NCI-H187 (cell line): ENCODE data around the gene DENND5B.
"Not testable (repeated sequence)": the region's sequence is repeated elsewhere in the genome, so short reads cannot be mapped to it uniquely, and the experiment has no call there.

Experiments used
- DNase-seq, 2 experiments: peaks; one replicate each; lab custom pipeline; 2025; lab: John Stamatoyannopoulos, UW

The DENND5B gene

DNA sequence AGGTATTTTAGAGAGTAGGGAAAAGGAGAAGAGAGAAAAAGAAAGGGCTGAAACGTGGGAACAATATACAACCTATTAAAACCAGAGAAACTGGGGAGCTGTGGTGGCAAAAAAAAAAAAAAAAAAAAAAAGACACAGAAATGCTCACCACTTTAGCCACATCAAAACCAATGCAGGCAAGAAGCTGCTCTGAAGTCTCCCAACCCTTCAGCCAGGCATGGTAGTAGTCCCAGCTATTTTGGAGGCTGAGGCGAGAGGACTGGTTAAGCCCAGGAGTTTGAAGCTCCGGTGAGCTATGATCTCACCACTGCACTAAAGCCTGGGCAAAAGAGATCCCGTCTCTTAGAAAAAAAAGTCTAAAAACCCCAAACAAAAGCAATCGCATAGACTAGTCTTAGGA, 33.2 kb downstream of the DENND5B start:
- DNase-seq: no peak

GRCh38 chr12:31555466-31555865, 35.5 kb downstream of the DENND5B start:
- DNase-seq: not testable (repeated sequence)

DNA sequence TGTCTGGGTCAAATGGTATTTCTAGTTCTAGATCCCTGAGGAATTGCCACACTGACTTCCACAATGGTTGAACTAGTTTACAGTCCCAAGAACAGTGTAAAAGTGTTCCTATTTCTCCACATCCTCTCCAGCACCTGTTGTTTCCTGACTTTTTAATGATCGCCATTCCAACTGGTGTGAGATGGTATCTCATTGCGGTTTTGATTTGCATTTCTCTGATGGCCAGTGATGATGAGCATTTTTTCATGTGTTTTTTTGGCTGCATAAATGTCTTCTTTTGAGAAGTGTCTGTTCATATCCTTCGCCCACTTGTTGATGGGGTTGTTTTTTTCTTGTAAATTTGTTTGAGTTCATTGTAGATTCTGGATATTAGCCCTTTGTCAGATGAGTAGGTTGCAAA, 40.3 kb downstream of the DENND5B start:
- DNase-seq: not testable (repeated sequence)

DNA sequence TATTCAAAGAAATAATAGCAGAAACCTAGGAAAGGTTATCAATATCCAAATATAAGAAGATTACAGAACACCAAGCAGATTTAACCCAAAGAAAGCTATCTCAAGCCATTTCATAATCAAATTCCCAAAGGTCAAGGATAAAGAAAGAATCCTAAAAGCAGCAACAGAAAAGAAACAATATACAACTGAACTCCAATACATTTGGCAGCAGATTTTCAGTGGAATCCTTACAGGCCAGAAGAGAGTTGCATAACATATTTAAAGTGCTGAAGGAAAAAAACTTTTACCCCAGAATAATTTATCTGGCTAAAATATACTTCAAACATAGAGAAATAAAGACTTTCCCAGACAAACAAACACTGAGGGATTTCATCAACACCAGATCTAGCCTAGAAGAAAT, 54.3 kb downstream of the DENND5B start:
- DNase-seq: no peak

DNA sequence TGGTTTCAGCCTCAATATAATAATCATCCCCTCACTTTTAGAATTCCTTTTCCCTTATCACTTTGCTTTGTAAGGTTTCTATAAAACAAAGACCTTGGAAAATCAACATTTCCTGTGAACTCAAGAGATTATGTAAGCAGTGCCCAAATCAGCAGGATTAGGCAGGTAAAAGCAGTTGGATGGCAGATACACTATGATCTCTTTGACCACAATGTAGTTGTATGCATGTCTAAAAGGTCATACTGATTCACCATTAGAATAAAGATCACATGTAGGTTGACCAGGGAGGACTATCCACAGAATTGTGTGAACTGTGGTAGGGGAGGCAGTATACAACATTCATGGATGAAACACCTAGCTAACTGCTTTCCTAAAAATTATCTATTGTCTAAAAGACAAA, 57.5 kb downstream of the DENND5B start:
- DNase-seq: no peak

- no peak for DNase-seq
These were observed 59.0 kb downstream of the DENND5B start for GRCh38 chr12:31531893-31532292.

DNA sequence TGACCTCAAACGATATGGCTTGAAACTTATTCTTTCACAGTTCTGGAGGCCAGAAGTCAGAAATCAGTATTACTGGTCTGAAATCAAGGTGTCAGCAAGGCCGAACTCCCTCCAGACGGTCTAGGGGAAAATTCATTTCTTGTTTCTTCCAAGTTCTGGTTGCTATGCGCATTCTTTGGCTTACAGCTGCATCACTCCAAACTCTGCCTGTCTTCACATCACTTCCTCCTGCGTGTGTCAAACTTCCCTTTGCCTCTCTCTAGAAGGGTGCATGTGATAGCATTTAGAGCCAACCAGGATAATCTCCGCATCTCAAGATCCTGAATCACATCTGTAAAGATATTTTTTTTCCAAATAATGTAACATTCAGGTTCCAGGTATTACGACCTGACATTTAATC, 62.8 kb downstream of the DENND5B start:
- no peak for DNase-seq

DNA sequence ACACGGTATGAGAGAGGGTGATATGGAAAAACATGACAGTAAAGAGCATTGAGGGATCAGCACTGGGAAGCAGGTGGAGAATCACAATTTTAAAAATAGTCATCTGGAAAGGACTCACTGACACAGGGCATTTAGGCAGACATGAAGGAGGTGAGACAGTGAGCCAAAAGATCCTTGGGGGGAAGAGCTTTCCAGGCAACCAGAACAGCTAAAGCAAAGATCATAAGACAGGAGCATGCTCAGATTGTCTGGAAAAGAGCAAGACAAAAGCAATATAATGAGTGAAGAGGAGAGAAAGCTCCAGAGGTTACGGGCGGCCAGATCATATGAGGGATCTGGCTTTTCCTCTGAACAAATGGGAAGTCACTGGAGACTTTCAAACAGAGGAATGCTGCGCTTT, 63.9 kb downstream of the DENND5B start:
- no peak for DNase-seq

GRCh38 chr12:31526158-31526546, 64.8 kb downstream of the DENND5B start:
- DNase-seq: no peak

DNA sequence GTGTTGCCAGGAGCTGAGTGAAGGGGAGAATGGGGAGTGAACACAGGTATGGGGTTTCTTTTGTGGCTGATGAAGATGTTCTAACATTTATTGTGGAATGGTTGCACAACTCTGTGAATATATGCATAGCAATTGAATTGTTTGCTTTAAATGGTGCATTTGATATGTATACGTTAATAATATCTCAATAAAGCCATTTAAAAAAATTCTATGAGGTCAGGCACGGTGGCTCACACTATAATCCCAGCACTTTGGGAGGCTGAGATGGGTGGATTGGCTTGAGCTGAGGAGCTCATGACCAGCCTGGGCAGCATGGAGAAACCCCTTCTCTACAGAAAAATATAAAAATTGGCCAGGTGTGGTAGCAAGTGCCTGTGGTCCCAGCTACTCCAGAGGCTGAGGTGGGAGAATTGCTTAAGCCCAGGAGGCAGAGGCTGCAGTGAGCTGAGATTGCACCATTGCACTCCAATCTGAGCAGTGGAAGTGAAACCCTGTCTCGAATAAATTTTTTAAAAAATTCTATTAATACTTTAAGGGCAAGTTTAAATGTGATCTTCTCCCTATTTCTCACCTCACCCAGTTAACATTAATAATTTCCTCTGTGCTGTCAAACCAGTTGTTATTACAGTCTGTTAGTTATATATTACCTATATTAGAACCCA, 65.3 kb downstream of the DENND5B start:
- DNase-seq: no peak

- no peak for DNase-seq
These were observed 66.0 kb downstream of the DENND5B start for GRCh38 chr12:31524791-31525495.

- no peak for DNase-seq
These were observed 67.6 kb downstream of the DENND5B start for GRCh38 chr12:31523306-31523705.

DNA sequence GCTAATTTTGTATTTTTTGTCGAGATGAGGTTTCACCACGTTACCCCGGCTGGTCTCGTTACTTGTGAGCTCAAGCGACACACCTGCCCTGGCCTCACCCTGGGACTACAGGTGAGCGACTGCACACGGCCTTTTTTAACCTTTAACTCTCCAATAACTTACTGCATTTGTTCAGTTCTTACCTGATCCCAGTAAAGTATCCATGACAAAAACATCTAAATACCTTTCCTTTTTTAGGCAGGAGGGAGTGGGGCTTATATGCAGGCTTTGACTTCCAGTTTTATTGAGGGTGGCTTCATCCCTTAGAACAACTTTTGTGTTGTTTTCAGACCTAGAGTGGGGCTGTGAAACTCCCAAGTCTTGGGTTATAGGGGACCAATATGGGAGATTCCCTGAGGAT, 68.3 kb downstream of the DENND5B start:
- DNase-seq: no peak

DNA sequence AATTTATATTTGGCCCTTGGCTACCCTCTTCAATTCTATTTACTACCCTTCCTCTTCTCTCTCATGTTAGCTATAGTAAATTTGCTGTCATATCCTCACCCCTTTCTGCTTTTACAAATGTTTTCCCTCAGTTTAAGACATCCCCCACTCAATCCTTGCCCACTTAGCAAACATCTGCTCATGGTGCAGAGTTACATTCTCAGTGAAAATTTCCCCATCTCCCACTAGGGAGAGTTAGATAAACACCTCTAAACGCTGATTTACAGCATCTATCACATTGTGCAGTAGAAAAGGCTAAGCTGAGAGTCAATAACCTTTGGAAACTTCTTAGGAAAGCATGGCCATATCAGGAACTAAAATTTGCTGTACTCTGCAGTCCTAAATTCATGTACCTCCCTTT, 69.0 kb downstream of the DENND5B start:
- no peak for DNase-seq

GRCh38 chr12:31519511-31519910, 71.4 kb downstream of the DENND5B start:
- DNase-seq: no peak

- no peak for DNase-seq
These were observed 72.2 kb downstream of the DENND5B start for GRCh38 chr12:31518680-31519227.

GRCh38 chr12:31517994-31518393, 72.9 kb downstream of the DENND5B start:
- no peak for DNase-seq

GRCh38 chr12:31516702-31517101, 74.2 kb downstream of the DENND5B start:
- no peak for DNase-seq

DNA sequence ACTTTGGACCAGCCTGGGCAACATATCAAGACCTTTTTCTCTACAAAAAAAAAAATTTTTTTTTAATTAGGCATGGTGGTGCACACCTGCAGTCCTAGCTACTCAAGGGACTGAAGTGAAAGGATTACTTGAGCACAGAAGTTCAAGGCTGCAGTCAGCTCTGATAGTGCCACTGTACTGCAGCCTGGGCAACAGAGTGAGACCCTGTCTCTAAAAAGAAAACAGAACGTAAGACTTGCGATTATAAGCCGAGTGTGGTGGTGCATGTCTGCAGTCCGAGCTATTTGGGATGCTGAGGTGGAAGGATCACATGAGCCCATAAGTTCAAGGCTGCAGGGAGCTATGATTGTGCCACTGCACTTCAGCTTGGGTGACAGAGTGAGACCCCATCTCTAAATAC, 76.0 kb downstream of the DENND5B start:
- no peak for DNase-seq

- DNase-seq: no peak
These were observed 80.9 kb downstream of the DENND5B start for GRCh38 chr12:31510034-31510433.

- DNase-seq: no peak
These were observed 82.3 kb downstream of the DENND5B start for GRCh38 chr12:31508436-31509150.

- DNase-seq: no peak
These were observed 83.0 kb downstream of the DENND5B start for GRCh38 chr12:31507966-31508365.
